ENCODE results near the gene NBEA.

NBEA gene

GRCh38 chr13:35594096-35594495 is 652.0 kb downstream of the NBEA start:
- DNase-seq (ENCODE audit: low spot score) = no peak

- DNase-seq (ENCODE audit: low spot score) = no peak
Observed at GRCh38 chr13:35595181-35595580, 653.1 kb downstream of the NBEA start.

DNA sequence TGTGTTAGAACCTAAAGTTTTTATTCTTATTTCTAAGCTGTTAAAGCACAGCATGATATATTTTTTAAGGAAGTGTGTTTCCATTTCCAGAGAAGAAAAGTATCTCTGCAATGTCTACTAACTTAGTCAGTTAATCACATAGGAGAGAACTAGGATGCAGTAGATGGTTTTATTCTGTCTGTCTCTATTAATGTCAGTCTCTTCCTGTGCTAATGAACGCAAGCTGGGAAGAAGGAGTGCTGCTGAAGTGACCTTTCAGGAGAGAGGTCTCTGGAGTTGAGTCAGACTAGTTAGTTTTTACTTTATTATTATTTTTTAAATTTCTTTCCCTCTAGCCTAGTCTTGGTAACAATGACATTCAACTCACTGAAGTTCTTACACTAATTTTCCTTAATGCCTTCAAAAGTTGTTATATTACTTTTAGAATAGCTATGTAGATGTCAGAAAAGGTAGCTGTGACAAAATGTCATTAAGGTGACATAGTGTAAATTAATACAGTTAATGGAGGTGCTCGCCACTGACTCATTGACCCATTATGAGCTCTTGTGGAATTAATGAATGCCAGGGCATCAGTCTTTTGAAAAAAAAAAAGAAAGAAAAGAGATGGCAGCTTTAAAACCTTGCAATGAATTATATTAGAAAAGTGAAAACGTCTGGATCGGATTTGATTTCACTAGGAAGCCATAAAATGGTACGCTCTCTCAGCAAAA is 654.4 kb downstream of the NBEA start:
- no peak for DNase-seq (ENCODE audit: low spot score)

GRCh38 chr13:35597451-35597850 is 655.4 kb downstream of the NBEA start:
- no peak for DNase-seq (ENCODE audit: low spot score)

DNA sequence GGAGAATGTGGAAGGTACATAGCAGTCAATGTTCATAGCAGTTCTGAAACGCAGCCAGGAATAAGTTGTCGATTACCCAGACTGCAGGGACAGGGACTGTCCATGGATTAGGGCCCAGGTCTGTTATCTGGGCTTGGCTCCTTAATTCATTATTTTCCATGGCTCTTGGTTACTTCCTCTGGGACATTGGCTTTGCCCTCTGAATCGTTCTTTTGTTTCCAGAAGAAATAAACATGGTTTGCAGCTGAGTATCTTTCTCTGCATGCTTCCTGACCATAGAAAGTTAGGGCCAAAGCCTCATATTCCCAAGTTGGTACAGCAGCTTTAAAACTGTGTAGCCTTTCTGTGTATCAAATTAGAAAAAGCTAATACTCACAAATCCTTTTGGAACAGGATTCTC is 656.2 kb downstream of the NBEA start:
- peak; percentile 6 for DNase-seq (ENCODE audit: low spot score)

GRCh38 chr13:35598790-35599369 is 656.8 kb downstream of the NBEA start:
- no peak for DNase-seq (ENCODE audit: low spot score)

DNA sequence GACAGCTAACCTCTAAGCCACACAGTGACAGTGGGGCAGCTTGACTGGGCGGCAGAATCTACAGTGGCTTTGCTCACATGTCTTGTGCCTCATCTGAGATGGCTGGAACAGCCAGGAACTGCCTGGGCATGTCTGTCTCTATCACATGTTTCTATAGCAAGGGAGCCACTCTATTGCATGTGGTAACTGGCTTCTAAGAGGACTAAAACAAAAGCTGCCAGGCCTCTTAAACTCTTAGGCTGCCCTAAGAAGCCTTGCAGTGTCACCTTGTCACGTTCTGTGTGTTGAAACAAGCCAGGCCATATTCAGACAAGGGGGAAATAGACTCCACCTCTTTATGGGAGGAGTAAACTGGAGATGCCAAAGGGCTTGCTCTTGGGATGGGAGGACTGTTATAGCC is 657.3 kb downstream of the NBEA start:
- DNase-seq (ENCODE audit: low spot score) = no peak

DNA sequence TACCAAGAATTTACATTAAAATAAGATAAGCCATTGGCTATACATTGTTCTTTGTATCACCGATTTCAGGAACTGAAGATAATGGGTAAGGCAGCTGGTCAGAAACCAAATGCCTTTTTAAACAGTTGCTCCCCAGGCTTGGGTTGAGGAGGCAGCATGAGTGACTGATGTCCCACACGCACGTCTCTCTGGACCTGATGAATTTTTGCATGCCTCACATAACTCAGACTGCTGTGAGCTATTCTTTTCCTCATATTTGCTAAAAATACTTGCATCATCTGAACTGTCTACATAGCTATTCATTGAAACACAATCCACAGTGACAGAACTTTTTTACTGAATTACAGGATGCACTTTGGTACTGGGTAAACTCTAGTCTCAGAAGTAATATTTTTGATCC is 658.1 kb downstream of the NBEA start:
- DNase-seq (ENCODE audit: low spot score) = no peak

DNA sequence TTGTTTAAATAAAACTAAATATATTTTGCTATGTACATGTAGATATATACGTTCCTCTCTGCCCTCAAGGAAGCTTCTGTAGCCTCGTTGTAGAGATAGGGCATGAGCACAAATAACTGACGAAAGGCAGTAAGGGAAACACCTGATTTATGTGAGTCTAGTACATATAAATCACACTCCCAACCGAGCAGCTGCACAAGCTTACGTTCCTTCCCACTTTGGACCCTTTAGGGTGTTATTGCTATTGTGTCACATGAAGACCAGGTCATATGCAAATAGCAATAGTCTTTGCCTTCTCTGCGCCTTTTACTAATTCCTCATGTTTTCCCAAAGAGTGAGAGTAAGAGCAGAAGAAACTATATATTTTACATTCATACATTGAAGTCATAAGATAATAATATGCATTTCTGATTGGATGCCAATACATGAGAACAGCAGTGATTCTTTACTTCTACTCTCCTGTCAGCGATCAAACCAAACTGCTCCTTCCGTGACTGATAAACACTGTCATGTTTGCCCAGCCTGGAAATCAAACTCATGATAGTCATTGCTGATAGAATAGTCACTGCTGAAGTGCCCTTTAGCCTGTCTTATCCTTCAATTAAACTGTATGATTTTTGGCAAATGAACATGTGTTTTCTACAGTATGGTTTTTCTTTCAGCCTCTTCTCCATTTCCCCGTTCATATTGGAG is 661.7 kb downstream of the NBEA start:
- no peak for DNase-seq (ENCODE audit: low spot score)

GRCh38 chr13:35614666-35615065 is 672.6 kb downstream of the NBEA start:
- DNase-seq (ENCODE audit: low spot score) = no peak

GRCh38 chr13:35617420-35617819 is 675.4 kb downstream of the NBEA start:
- no peak for DNase-seq (ENCODE audit: low spot score)

- no peak for DNase-seq (ENCODE audit: low spot score)
Observed at GRCh38 chr13:35618565-35619083, 676.6 kb downstream of the NBEA start.

DNA sequence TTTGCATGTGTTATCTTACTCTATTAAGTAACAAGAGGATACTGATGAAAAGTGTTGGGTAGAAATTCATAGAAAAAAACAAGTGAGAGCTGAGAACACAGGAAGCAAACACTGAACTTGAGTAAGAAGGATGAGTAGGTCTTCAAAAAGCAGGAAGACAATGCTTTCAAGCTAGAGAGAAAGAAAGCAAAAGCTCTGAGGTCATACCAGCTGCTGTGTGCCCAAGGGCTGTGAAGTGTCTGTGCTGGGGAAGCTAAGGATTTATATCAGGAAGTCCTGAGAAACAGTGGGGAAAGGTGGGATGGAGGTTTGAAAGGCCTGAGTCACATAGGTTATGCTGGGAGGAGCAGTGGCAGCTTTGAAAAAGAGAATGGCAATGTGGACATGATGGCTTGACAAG is 679.9 kb downstream of the NBEA start:
- no peak for DNase-seq (ENCODE audit: low spot score)

DNA sequence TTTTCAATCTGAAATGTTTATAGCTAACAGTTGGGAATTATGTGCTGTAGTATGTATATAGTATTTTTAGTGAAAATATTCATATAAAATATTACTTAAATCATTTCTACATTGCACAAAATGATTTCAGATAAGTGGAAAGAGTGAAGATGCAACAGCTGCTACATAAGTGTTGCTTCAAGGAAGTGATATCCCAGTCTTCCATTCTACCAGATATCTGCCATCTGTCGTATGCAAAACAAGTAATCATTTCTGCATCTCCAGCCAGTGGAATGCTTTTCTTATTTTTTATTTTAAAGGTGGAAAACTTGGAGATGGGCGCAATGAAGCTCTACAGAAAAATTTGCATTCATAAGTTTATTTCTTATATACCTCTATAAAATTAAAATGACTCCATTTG is 687.0 kb downstream of the NBEA start:
- DNase-seq (ENCODE audit: low spot score) = no peak

DNA sequence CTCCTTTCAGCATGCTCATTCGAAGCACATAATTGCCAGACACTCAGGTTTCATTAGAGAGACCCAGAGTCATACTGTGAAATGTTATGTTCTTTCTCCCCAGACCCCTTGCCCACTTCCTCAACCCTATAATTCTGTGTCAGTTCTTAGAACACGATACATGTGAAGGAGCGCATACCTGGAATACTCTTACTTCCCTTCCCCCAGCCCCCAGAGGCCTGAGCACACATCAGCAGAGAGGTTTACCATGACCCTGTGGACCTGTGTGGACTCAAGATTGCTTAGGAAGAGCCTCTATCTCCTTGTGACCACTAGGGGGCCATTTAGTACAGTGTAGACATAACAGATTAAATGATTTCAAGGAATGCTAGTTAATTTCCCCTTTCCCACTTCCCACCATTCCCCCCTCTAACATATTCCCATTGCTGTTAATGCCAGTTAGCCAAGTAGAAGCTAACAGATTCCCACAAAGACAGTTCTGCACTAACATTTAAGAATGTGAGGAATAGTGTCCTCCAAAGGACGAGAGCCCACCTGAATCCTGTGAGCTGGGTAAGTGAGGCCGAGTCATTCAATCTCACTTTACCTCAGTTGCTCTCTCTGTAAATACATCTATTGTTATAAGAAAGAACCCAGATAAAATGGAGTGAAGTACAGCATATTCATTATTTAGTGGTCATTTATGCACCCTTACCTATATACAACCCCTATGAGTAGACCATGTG is 688.6 kb downstream of the NBEA start:
- peak; percentile 39 for DNase-seq (ENCODE audit: low spot score)

DNA sequence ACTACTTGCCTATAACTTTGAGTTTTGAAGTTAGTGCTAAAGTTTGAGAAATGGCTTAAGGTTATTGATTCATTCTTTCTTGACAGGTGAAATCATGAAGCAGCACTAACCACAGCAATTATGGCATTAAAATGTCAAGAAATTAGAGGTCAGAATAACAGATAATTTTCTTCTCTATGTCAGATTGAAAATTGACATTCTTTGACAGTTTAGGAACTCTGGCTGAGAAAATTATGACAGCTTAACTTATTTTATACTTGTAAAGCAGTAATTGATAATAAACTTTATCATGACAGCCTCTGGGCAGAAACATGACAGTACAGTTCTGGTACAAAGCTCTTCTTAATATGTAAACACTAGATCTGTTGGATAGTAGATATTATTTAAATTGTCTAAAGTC is 689.6 kb downstream of the NBEA start:
- DNase-seq (ENCODE audit: low spot score) = no peak

- DNase-seq (ENCODE audit: low spot score) = peak; percentile 12
Observed at GRCh38 chr13:35643625-35644024, 701.6 kb downstream of the NBEA start.

DNA sequence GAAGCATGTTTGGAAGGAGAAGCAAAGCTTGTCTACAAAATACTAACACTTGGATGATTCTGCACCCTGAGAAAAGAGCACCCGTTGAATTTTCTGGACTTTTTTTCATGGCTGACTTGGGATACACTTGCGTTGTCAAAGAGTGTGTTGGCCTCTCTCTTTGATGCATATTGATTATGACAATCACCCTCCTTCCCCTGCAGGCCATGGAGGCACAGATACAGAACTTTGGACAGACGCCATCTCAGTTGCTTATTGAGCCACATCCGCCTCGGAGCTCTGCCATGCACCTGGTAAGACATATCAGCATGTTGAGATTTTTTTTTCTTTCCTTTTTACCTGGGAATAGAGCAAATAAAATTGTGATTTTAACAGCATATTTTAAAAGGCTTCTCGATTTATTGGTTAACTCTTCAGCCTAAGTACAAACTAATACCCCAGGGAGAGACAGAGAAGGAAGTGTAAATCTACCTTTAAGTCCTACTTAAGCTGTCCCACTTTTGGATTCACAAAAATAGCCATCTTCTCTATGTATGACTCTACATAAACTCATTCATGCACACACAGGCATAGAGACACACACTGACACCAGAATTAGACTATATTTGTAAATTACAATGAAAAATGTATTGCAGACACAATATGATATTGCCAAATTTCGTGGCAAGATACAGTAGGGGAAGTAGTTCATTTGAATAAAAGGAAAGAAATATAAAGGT is 704.1 kb downstream of the NBEA start:
- no peak for DNase-seq (ENCODE audit: low spot score)

DNA sequence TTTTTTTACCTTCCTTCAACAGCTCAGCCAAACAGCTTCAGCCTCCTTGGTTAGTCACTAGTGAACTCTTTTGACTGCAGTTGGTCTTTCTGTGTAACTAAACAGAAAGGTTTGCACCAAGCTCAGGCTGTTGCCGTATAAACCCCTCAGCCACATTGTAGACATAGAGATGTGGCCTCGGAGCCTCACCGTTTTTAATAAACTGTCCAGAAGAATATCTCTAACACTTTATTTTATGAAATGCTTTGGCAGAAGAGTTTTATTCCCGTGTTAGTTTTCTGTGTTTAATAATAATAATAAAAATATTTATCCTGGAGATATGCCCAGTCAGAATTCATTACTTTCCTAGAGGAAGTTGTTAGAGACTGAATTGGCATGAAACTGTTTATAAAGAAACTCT is 706.1 kb downstream of the NBEA start:
- DNase-seq (ENCODE audit: low spot score) = no peak

DNA sequence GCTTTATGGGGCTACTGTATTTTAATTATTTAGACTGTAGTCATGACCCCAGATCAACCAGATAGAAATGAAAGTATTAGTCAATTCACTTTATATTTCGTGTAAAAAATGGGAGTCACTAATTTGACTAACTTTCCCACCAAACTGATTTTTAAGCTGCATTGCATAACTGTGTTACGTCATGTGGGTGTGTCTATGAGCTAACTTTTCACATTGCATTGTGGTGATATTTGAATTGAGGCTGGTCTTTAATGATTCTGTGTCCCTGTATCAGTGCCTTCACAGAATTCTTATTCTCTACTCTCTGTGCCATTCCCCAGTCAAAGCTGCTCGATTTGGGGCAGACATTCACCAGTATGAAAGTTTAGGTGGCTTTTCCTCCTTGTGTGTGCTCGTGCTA is 707.1 kb downstream of the NBEA start:
- no peak for DNase-seq (ENCODE audit: low spot score)

- DNase-seq (ENCODE audit: low spot score) = no peak
Observed at GRCh38 chr13:35659796-35660195, 717.7 kb downstream of the NBEA start.

GRCh38 chr13:35664747-35665146 is 722.7 kb downstream of the NBEA start:
- no peak for DNase-seq (ENCODE audit: low spot score)

Data from COLO829 (cell line).